Liver (tissue), 9 donors: ENCODE results near the gene EPB41L4B. TPM values are rescaled to one million over a fixed set of nuclear protein-coding genes. Genes with fewer than 3 reads are reported as not detected.

Experiments
- DNase-seq: peaks from one replicate; pipeline ENCODE4 v3.0.0-alpha.2; 2017; ENCODE audit warnings: low spot score
- H3K27ac ChIP-seq, 2 donors: one replicate each; pipeline ENCODE4 v1.7.0; 2013; ENCODE audit warnings: inconsistent platforms in 2 of 2, low read length in 2 of 2, control low read depth in 1 of 2, low read depth in 1 of 2, mild to moderate bottlenecking in 1 of 2
- H3K27me3 ChIP-seq, 4 donors: one replicate each; pipeline versions ENCODE4 v1.6.1 to v1.7.0; 2013; ENCODE audit warnings: low read length in 3 of 4, inconsistent platforms in 1 of 4, mild to moderate bottlenecking in 1 of 4, moderate library complexity in 1 of 4; ENCODE audit not compliant: control insufficient read depth in 4 of 4, insufficient read depth in 4 of 4
- H3K36me3 ChIP-seq, 4 donors: one replicate each; pipeline versions ENCODE4 v1.6.1 to v1.7.0; 2013; ENCODE audit warnings: low read length in 3 of 4, mild to moderate bottlenecking in 3 of 4, low read depth in 1 of 4, moderate library complexity in 1 of 4; ENCODE audit not compliant: control insufficient read depth in 4 of 4, insufficient read depth in 3 of 4
- H3K4me1 ChIP-seq, 4 donors: one replicate each; pipeline versions ENCODE4 v1.6.1 to v1.7.0; 2013; ENCODE audit warnings: low read length in 3 of 4, mild to moderate bottlenecking in 3 of 4, moderate library complexity in 1 of 4; ENCODE audit not compliant: control insufficient read depth in 4 of 4, insufficient read depth in 4 of 4
- H3K4me3 ChIP-seq, 3 donors: one replicate each; pipeline versions ENCODE4 v1.6.1 to v1.7.0; 2013; ENCODE audit warnings: low read length in 3 of 3, control low read depth in 1 of 3, low read depth in 1 of 3, mild to moderate bottlenecking in 1 of 3
- H3K9ac ChIP-seq, 2 donors: one replicate each; pipeline ENCODE4 v1.7.0; 2013; ENCODE audit warnings: low read length in 2 of 2, mild to moderate bottlenecking in 2 of 2, moderate library complexity in 2 of 2, control low read depth in 1 of 2, low read depth in 1 of 2
- H3K9me3 ChIP-seq, 4 donors: one replicate each; pipeline versions ENCODE4 v1.6.1 to v1.7.0; 2013; ENCODE audit warnings: low read length in 3 of 4; ENCODE audit not compliant: control insufficient read depth in 4 of 4
- EGR1 ChIP-seq, 2 donors: IDR thresholded peaks; 2 replicates each; pipeline ENCODE4 v1.6.1; 2016 to 2018; ENCODE audit warnings: antibody characterized with exemption in 2 of 2, low read depth in 2 of 2
- FOXA1 ChIP-seq: IDR thresholded peaks from 2 replicates; pipeline ENCODE4 v1.6.1; 2016; ENCODE audit warnings: antibody characterized with exemption
- FOXA2 ChIP-seq: IDR thresholded peaks from 2 replicates; pipeline ENCODE4 v1.6.1; 2016; ENCODE audit warnings: antibody characterized with exemption
- GABPA ChIP-seq, 2 donors: IDR thresholded peaks in 1 of 2; conservative IDR thresholded peaks in 1 of 2; 2 replicates each; pipeline ENCODE4 v1.6.1; 2016; ENCODE audit warnings: antibody characterized with exemption in 2 of 2, mild to moderate bottlenecking in 1 of 2, moderate library complexity in 1 of 2
- HNF4A ChIP-seq, 2 donors: conservative IDR thresholded peaks; 2 replicates each; pipeline ENCODE4 v1.6.1; 2016; ENCODE audit warnings: antibody characterized with exemption in 2 of 2, mild to moderate bottlenecking in 2 of 2
- HNF4G ChIP-seq: IDR thresholded peaks from 2 replicates; pipeline ENCODE4 v1.6.1; 2016; ENCODE audit warnings: antibody characterized with exemption
- JUND ChIP-seq, 2 donors: IDR thresholded peaks; 2 replicates each; pipeline ENCODE4 v1.6.1; 2016; ENCODE audit warnings: antibody characterized with exemption in 2 of 2
- NR2F2 ChIP-seq: IDR thresholded peaks from 2 replicates; pipeline ENCODE4 v1.6.1; 2016; ENCODE audit warnings: antibody characterized with exemption
- RAD21 ChIP-seq, 2 donors: IDR thresholded peaks; 2 replicates each; pipeline ENCODE4 v1.6.1; 2016; ENCODE audit warnings: antibody characterized with exemption in 2 of 2, mild to moderate bottlenecking in 2 of 2
- RXRA ChIP-seq, 2 donors: IDR thresholded peaks; 2 replicates each; pipeline ENCODE4 v1.6.1; 2017 to 2018; ENCODE audit warnings: antibody characterized with exemption in 2 of 2, mild to moderate bottlenecking in 1 of 2
- SP1 ChIP-seq: IDR thresholded peaks from 2 replicates; pipeline ENCODE4 v1.6.1; 2018; ENCODE audit warnings: antibody characterized with exemption, mild to moderate bottlenecking
- TAF1 ChIP-seq: conservative IDR thresholded peaks from 2 replicates; pipeline ENCODE4 v1.6.1; 2016; ENCODE audit warnings: antibody characterized with exemption, mild to moderate bottlenecking
- YY1 ChIP-seq: IDR thresholded peaks from 2 replicates; pipeline ENCODE4 v1.6.1; 2016; ENCODE audit warnings: antibody characterized with exemption, mild to moderate bottlenecking
- WGBS: extraction: QIAGEN DNeasy Blood & Tissue Kit; methylation state at CpG from one replicate; pipeline ENCODE4 v1.1.7; 2013; 5-methylcytosine and 5-hydroxymethylcytosine counted together
- polyA plus RNA-seq, 2 donors: library from polyadenylated mRNA; stranded (reverse) in 1 of 2; unstranded in 1 of 2; fragments of 200-250 nt in 1 of 2; fragments of >200 nt in 1 of 2; fragmentation: Nextera tagmentation in 1 of 2; extraction: Ambion mirVana in 1 of 2; gene quantifications; one replicate each; pipeline versions ENCODE4 v1.2.1 to v1.2.3, GENCODE V29; 2013 to 2015
- total RNA-seq, 2 donors: library from RNA; depleted of rRNA; stranded (reverse); fragments of >200 nt; gene quantifications; one replicate each; pipeline ENCODE4 v1.2.3, GENCODE V29; 2014
- TF ChIP-seq, protein P1 (sequence below): IDR thresholded peaks from 2 replicates; pipeline ENCODE4 v1.6.1; 2016; ENCODE audit warnings: antibody characterized with exemption
- TF ChIP-seq, protein P2 (sequence below): IDR thresholded peaks from 2 replicates; pipeline ENCODE4 v1.6.1; 2016; ENCODE audit warnings: antibody characterized with exemption
- TF ChIP-seq, protein P3 (sequence below): IDR thresholded peaks from 2 replicates; pipeline ENCODE4 v1.6.1; 2016; ENCODE audit warnings: antibody characterized with exemption
- TF ChIP-seq, protein P4 (sequence below): fragments of 150-350 bp; IDR thresholded peaks from 2 replicates; pipeline ENCODE4 v1.5.1; 2017; ENCODE audit warnings: improper control_type of control experiment, low read depth, low read length; ENCODE audit not compliant: missing input control
- TF ChIP-seq, protein P5 (sequence below): IDR thresholded peaks from 2 replicates; pipeline ENCODE4 v1.6.1; 2016; ENCODE audit warnings: antibody characterized with exemption, mild to moderate bottlenecking
- donor health status: healthy.
- donor health status: healthy.
- donor health status: healthy.
- donor health status: healthy.
- donor health status: healthy.

The EPB41L4B gene
- total and polyA plus RNA-seq, 4 donors = 9.9 to 42.6 (median 23.9) TPM

DNA sequence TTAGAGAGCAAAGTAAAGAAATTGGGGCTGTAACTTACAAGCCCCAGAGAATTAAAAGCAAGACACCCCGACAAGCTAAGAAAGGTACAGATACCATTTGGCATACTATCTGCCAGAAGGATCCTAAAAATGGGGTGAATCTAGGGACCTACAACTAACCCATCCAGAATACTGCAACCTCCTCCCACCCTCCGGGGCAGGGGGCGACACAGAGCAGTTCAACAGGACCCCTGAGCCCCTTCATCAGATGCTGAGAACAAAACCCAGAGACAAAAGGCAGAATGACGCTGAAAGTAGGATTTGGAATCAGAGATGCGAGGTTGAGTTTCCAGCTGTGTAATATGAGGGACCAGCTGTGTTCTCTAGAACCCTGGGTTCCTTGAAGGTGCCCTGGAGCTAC, 71.2 kb downstream of the EPB41L4B start:
- Histone ChIP-seq H3K4me1 (peaks cover 32 to 81% (median 74%) of the 10 kb centered on the region in 4 donors), H3K9ac (no peak overlapping the region), H3K27me3 (no peaks in the 10 kb centered on the region), H3K27ac (peak overlapping the region; percentile 93), H3K4me3 (no peak overlapping the region), H3K9me3 (no peaks in the 10 kb centered on the region), H3K36me3 (no peaks in the 10 kb centered on the region)
- no peak for TF ChIP-seq HNF4G
- no peak for TF ChIP-seq EGR1 (IDR thresholded peaks at IDR 0.05; ENCODE audit: low read depth in 2 of 2)
- TF ChIP-seq TAF1 = no peak
- TF ChIP-seq, protein P1, sequence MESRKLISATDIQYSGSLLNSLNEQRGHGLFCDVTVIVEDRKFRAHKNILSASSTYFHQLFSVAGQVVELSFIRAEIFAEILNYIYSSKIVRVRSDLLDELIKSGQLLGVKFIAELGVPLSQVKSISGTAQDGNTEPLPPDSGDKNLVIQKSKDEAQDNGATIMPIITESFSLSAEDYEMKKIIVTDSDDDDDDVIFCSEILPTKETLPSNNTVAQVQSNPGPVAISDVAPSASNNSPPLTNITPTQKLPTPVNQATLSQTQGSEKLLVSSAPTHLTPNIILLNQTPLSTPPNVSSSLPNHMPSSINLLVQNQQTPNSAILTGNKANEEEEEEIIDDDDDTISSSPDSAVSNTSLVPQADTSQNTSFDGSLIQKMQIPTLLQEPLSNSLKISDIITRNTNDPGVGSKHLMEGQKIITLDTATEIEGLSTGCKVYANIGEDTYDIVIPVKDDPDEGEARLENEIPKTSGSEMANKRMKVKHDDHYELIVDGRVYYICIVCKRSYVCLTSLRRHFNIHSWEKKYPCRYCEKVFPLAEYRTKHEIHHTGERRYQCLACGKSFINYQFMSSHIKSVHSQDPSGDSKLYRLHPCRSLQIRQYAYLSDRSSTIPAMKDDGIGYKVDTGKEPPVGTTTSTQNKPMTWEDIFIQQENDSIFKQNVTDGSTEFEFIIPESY = no peak
- no peak for TF ChIP-seq NR2F2
- no peak for TF ChIP-seq YY1
- TF ChIP-seq, protein P2, sequence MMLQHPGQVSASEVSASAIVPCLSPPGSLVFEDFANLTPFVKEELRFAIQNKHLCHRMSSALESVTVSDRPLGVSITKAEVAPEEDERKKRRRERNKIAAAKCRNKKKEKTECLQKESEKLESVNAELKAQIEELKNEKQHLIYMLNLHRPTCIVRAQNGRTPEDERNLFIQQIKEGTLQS = no peak
- no peak for TF ChIP-seq HNF4A (conservative IDR thresholded peaks at IDR 0.05)
- no peak for TF ChIP-seq FOXA1
- 93% methylated on average over 5 of the region's 5 CpGs for WGBS
- no peak for DNase-seq

DNA sequence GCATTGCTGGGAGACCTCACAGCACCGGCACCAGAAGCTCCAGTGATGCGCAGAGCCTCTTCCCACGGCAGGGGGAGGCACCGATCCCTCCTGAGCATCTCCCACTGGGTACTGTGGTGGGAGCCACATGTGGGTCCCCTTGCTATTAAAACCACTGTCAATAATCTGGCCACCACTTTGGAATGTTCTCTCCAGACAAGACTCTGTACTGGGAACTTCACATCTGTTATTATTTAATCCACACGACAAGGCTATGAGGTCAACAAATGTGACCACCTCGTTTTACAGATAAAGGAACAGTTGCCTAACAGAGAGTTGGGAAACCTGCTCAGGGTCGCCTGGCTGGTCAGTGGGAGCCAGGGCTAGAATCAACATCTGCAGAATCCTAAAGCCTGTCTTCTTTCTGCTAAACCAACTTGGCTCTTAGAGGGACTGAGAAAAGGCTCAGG, 72.7 kb downstream of the EPB41L4B start:
- H3K9me3 ChIP-seq = no peaks in the 10 kb centered on the region
- peak; percentile 91 to 96 for TF ChIP-seq JUND (IDR thresholded peaks at IDR 0.05)
- TF ChIP-seq SP1 = peak; percentile 86
- no peak for TF ChIP-seq TAF1
- TF ChIP-seq, protein P3, sequence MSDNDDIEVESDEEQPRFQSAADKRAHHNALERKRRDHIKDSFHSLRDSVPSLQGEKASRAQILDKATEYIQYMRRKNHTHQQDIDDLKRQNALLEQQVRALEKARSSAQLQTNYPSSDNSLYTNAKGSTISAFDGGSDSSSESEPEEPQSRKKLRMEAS = peak; percentile 88
- TF ChIP-seq RAD21 (IDR thresholded peaks at IDR 0.05) = peak; percentile 49 to 55
- TF ChIP-seq, protein P1 = peak; percentile 59
- TF ChIP-seq, protein P2 = peak; percentile 53
- TF ChIP-seq FOXA2 = peak; percentile 80
- TF ChIP-seq NR2F2 = peak; percentile 48
- peak in 1 of 2 donors; percentile 35 for TF ChIP-seq GABPA (IDR thresholded peaks at IDR 0.05 in 1 of 2, conservative IDR thresholded peaks at IDR 0.05 in 1 of 2)
- peak; percentile 74 for TF ChIP-seq FOXA1
- TF ChIP-seq, protein P4, sequence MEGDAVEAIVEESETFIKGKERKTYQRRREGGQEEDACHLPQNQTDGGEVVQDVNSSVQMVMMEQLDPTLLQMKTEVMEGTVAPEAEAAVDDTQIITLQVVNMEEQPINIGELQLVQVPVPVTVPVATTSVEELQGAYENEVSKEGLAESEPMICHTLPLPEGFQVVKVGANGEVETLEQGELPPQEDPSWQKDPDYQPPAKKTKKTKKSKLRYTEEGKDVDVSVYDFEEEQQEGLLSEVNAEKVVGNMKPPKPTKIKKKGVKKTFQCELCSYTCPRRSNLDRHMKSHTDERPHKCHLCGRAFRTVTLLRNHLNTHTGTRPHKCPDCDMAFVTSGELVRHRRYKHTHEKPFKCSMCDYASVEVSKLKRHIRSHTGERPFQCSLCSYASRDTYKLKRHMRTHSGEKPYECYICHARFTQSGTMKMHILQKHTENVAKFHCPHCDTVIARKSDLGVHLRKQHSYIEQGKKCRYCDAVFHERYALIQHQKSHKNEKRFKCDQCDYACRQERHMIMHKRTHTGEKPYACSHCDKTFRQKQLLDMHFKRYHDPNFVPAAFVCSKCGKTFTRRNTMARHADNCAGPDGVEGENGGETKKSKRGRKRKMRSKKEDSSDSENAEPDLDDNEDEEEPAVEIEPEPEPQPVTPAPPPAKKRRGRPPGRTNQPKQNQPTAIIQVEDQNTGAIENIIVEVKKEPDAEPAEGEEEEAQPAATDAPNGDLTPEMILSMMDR = no peak
- peak; percentile 84 to 93 for TF ChIP-seq HNF4A (conservative IDR thresholded peaks at IDR 0.05)
- TF ChIP-seq HNF4G = peak; percentile 46
- TF ChIP-seq, protein P5, sequence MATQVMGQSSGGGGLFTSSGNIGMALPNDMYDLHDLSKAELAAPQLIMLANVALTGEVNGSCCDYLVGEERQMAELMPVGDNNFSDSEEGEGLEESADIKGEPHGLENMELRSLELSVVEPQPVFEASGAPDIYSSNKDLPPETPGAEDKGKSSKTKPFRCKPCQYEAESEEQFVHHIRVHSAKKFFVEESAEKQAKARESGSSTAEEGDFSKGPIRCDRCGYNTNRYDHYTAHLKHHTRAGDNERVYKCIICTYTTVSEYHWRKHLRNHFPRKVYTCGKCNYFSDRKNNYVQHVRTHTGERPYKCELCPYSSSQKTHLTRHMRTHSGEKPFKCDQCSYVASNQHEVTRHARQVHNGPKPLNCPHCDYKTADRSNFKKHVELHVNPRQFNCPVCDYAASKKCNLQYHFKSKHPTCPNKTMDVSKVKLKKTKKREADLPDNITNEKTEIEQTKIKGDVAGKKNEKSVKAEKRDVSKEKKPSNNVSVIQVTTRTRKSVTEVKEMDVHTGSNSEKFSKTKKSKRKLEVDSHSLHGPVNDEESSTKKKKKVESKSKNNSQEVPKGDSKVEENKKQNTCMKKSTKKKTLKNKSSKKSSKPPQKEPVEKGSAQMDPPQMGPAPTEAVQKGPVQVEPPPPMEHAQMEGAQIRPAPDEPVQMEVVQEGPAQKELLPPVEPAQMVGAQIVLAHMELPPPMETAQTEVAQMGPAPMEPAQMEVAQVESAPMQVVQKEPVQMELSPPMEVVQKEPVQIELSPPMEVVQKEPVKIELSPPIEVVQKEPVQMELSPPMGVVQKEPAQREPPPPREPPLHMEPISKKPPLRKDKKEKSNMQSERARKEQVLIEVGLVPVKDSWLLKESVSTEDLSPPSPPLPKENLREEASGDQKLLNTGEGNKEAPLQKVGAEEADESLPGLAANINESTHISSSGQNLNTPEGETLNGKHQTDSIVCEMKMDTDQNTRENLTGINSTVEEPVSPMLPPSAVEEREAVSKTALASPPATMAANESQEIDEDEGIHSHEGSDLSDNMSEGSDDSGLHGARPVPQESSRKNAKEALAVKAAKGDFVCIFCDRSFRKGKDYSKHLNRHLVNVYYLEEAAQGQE = peak; percentile 72
- TF ChIP-seq EGR1 (IDR thresholded peaks at IDR 0.05; ENCODE audit: low read depth in 2 of 2) = peak in 1 of 2 donors; percentile 32
- peak; percentile 89 to 96 for TF ChIP-seq RXRA (IDR thresholded peaks at IDR 0.05)
- peak; percentile 83 for TF ChIP-seq YY1
- peak overlapping the region in 1 of 2 donors; percentile 55 for H3K9ac ChIP-seq
- peak overlapping the region; percentile 83 to 88 for H3K27ac ChIP-seq
- DNase-seq = no peak
- 35% methylated on average over 7 of the region's 7 CpGs for WGBS
- H3K36me3 ChIP-seq = peaks cover 0 to 3% (median 0%) of the 10 kb centered on the region in 4 donors
- no peak overlapping the region for H3K4me3 ChIP-seq
- H3K4me1 ChIP-seq = peaks cover 32 to 72% (median 65%) of the 10 kb centered on the region in 4 donors
- H3K27me3 ChIP-seq = no peaks in the 10 kb centered on the region
